Gastroesophageal sphincter (tissue), 4 donors: ENCODE data around the gene KPTN. TPM values are rescaled to one million over a fixed set of nuclear protein-coding genes. Genes with fewer than 3 reads are reported as not detected.

Experiments used
- ATAC-seq: fragments of 150-250 bp; one replicate; pipeline ENCODE4 v1.9.1; 2016; ENCODE audit warnings: mild to moderate bottlenecking, moderate library complexity
- H3K27ac ChIP-seq, 4 donors: fragments of 200-600 bp; sonication (generic) in 3 of 4; 1 replicate in 3 of 4; 2 replicates in 1 of 4; pipeline ENCODE4 v1.5.1; 2016 to 2019
- H3K27me3 ChIP-seq: fragments of 200-600 bp; sonication (generic); one replicate; pipeline ENCODE4 v1.5.1; 2019
- H3K36me3 ChIP-seq, 2 donors: fragments of 200-600 bp; sonication (generic); one replicate each; pipeline ENCODE4 v1.5.1; 2019; ENCODE audit warnings: control low read depth in 1 of 2
- H3K4me1 ChIP-seq, 3 donors: fragments of 200-600 bp; sonication (generic); 1 replicate in 2 of 3; 2 replicates in 1 of 3; pipeline ENCODE4 v1.5.1; 2016 to 2019; ENCODE audit warnings: control low read depth in 2 of 3
- H3K4me3 ChIP-seq, 2 donors: fragments of 200-600 bp; sonication (generic); one replicate each; pipeline ENCODE4 v1.5.1; 2019; ENCODE audit warnings: mild to moderate bottlenecking in 1 of 2, moderate library complexity in 1 of 2
- H3K9me3 ChIP-seq, 3 donors: fragments of 200-600 bp; sonication (generic); one replicate each; pipeline ENCODE4 v1.5.1; 2017 to 2019; ENCODE audit warnings: control low read depth in 2 of 3
- CTCF ChIP-seq, 4 experiments: fragments of 200-600 bp in 2 of 4; fragments of 450-650 bp in 2 of 4; sonication (generic) in 1 of 4; IDR thresholded peaks; one replicate each; pipeline ENCODE4 v1.5.1; 2017 to 2019; ENCODE audit warnings: antibody characterized with exemption in 4 of 4, mild to moderate bottlenecking in 2 of 4, moderate library complexity in 2 of 4
- EP300 ChIP-seq: sonication (generic); formaldehyde crosslinking; IDR thresholded peaks from one replicate; pipeline ENCODE4 v1.6.1; 2017; ENCODE audit warnings: antibody characterized with exemption, mild to moderate bottlenecking
- POLR2A ChIP-seq, 2 donors: fragments of 450-650 bp; IDR thresholded peaks; one replicate each; pipeline ENCODE4 v1.6.1; 2017; ENCODE audit warnings: antibody characterized with exemption in 2 of 2, mild to moderate bottlenecking in 2 of 2, moderate library complexity in 1 of 2
- POLR2AphosphoS5 ChIP-seq: sonication (generic); formaldehyde crosslinking; IDR thresholded peaks from one replicate; pipeline ENCODE4 v1.6.1; 2017; ENCODE audit warnings: antibody characterized with exemption
- WGBS, 2 donors: methylation state at CpG; one replicate each; pipeline ENCODE4 v1.1.5; 2018; ENCODE audit warnings: low coverage in 1 of 2; 5-methylcytosine and 5-hydroxymethylcytosine counted together
- total RNA-seq, 4 donors: library from RNA; depleted of rRNA; stranded (reverse); fragments of >200 nt; gene quantifications; one replicate each; pipeline ENCODE4 v1.1.0, GENCODE V29; 2016

The KPTN gene
- total RNA-seq, 4 donors from 2014 or later, result 2.4 to 4.3 (median 3.4) TPM

GRCh38 chr19:47447470-47448359, 36.3 kb downstream of the KPTN start:
- Histone ChIP-seq H3K9me3 (no peaks in the 10 kb centered on the region), H3K36me3 (peaks cover 0 to 10% of the 10 kb centered on the region in 2 donors), H3K27me3 (peaks cover 66% of the 10 kb centered on the region), H3K4me1 (peaks cover 0 to 31% (median 12%) of the 10 kb centered on the region in 3 donors), H3K27ac (no peak overlapping the region), H3K4me3 (peak overlapping the region in 1 of 2 donors; percentile 11)
- TF ChIP-seq POLR2A (IDR thresholded peaks at IDR 0.05) (no peak), EP300 (no peak), CTCF (IDR thresholded peaks at IDR 0.05) (no peak), POLR2AphosphoS5 (no peak)
- peak; percentile 39 for ATAC-seq
- 0 to 40% methylated on average over 1 to 2 of the region's 95 CpGs for WGBS, 2 donors

- H3K4me3 ChIP-seq, result peak overlapping the region in 1 of 2 donors; percentile 11
These were observed 37.2 kb downstream of the KPTN start for GRCh38 chr19:47446534-47447469.

GRCh38 chr19:47445937-47446402, 38.0 kb downstream of the KPTN start:
- TF ChIP-seq CTCF (IDR thresholded peaks at IDR 0.05) (no peak), POLR2AphosphoS5 (no peak), POLR2A (IDR thresholded peaks at IDR 0.05) (no peak)
- WGBS, 2 donors, result 9 to 26% methylated on average over 3 to 18 of the region's 22 CpGs
- peak; percentile 49 for ATAC-seq

More at GRCh38 chr19:47446534-47447469, 37.2 kb downstream of the KPTN start:
- H3K27me3 ChIP-seq, result peaks cover 73% of the 10 kb centered on the region
- WGBS, 2 donors, result 25 to 39% methylated on average over 12 to 27 of the region's 28 CpGs
- ATAC-seq, result peak; percentile 4
- peaks cover 0 to 6% of the 10 kb centered on the region in 2 donors for H3K36me3 ChIP-seq
- TF ChIP-seq EP300, result no peak
- TF ChIP-seq POLR2A (IDR thresholded peaks at IDR 0.05), result no peak
- no peak for TF ChIP-seq POLR2AphosphoS5
- no peak for TF ChIP-seq CTCF (IDR thresholded peaks at IDR 0.05)
- no peak overlapping the region for H3K27ac ChIP-seq
- peaks cover 0 to 31% (median 12%) of the 10 kb centered on the region in 3 donors for H3K4me1 ChIP-seq
- no peaks in the 10 kb centered on the region for H3K9me3 ChIP-seq

GRCh38 chr19:47445527-47445926, 38.5 kb downstream of the KPTN start:
- Histone ChIP-seq H3K9me3 (no peaks in the 10 kb centered on the region), H3K4me3 (no peak overlapping the region), H3K27me3 (peaks cover 73% of the 10 kb centered on the region), H3K36me3 (no peaks in the 10 kb centered on the region), H3K4me1 (peaks cover 0 to 31% (median 12%) of the 10 kb centered on the region in 3 donors), H3K27ac (no peak overlapping the region)
- no peak for TF ChIP-seq POLR2A (IDR thresholded peaks at IDR 0.05)
- WGBS, 2 donors, result 50 to 60% methylated on average over 1 to 2 of the region's 4 CpGs
- no peak for ATAC-seq

More at GRCh38 chr19:47445937-47446402, 38.0 kb downstream of the KPTN start:
- no peak overlapping the region for H3K27ac ChIP-seq
- peaks cover 0 to 31% (median 12%) of the 10 kb centered on the region in 3 donors for H3K4me1 ChIP-seq
- H3K4me3 ChIP-seq, result no peak overlapping the region
- H3K36me3 ChIP-seq, result no peaks in the 10 kb centered on the region
- H3K27me3 ChIP-seq, result peaks cover 73% of the 10 kb centered on the region
- H3K9me3 ChIP-seq, result no peaks in the 10 kb centered on the region

- ATAC-seq, result no peak
- WGBS, 2 donors, result 15 to 24% methylated on average over 3 of the region's 22 CpGs
- peaks cover 73% of the 10 kb centered on the region for H3K27me3 ChIP-seq
- no peak overlapping the region for H3K4me3 ChIP-seq
- peaks cover 0 to 31% (median 12%) of the 10 kb centered on the region in 3 donors for H3K4me1 ChIP-seq
- H3K36me3 ChIP-seq, result no peaks in the 10 kb centered on the region
- no peak overlapping the region for H3K27ac ChIP-seq
- no peak for TF ChIP-seq CTCF (IDR thresholded peaks at IDR 0.05)
- no peak for TF ChIP-seq POLR2AphosphoS5
- no peak for TF ChIP-seq POLR2A (IDR thresholded peaks at IDR 0.05)
- no peak for TF ChIP-seq EP300
- no peaks in the 10 kb centered on the region for H3K9me3 ChIP-seq
These were observed 39.6 kb downstream of the KPTN start for GRCh38 chr19:47444388-47444821.
